ENCODE results near the gene PDZRN3. TPM values are rescaled to one million over a fixed set of nuclear protein-coding genes. Genes with fewer than 3 reads are reported as not detected.

Gene PDZRN3
- total RNA-seq, 1 donor from 2014 or later, result 130 TPM

DNA sequence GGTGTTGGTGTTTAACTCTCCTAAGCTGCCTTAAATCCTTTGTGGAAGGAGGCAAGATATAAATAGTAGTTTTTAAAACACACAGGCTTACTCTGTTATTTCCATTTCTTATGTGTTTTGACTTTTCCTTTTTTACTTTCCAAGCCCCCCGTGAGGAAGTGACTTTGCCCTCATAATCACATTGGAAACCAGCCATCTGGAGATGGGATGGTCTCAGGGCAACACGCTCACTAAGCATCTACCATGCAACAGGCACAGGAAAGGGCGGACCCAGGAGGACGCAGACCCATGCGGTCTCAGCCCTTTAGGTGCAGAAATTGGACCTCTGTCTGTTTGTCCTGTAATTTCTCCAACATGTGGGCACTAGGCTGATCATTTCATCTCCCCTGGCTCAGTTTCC is 115.7 kb downstream of the PDZRN3 start:
- intact Hi-C loops (cut with DNase I), result loop anchor here (2.0 to 10.0 kb wide), 3 partner anchors 114 to 338 kb away; no protein-coding TSS in a partner anchor
- no peak for ATAC-seq
- no peak for DNase-seq (ENCODE audit: missing footprints)

DNA sequence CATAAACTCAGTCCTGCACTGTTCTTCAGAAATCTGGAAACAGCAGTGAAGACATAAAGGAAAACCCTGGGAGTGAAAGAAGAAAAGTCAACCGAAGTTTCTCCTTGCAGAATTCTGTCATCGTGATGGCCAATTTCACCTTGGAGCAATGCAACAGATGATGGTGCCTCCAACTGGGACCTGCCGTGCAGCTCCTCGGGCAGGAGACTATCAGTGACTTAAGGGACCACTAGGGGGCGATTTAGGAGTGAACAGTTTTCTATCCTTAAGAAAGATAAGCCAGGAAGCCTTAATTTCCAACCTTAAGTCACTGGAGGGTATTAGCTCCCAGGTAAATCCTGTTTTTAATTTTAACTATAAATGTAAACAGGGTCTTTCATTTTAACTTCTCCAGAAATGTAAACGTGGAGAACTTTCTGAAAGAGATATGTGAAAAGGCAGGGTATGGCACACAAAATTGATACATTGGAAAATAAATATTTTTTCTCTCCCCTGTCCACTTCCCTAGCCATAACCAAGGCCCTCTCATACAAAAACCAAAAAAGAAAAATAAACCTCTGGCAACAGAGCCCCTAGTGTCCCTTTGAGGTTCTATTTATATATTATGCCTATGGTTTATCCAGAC is 116.3 kb downstream of the PDZRN3 start:
- intact Hi-C loops (cut with DNase I), result loop anchor here (2.0 to 10.0 kb wide), 3 partner anchors 114 to 339 kb away; no protein-coding TSS in a partner anchor
- DNase-seq (ENCODE audit: missing footprints) (no peak), ATAC-seq (peak; percentile 54)

DNA sequence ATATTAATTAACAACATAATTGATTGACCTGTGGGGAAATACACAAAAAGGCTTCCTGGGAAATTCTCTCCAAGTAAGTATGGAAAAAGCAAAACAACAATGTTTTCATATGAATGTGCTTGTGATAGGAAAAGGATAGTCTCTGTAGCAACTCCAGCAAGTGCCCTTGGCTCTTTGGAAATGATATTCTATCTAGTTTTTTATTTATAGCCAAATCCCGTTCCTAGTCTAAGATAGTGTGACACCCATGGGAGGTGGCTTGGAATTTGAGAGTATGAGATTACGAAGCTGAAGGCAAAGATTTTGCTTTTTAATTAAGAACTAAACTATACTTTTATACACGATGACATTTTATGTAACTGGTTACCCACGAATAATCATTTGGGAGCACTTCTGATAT is 119.9 kb downstream of the PDZRN3 start:
- intact Hi-C loops (cut with DNase I), result loop anchor here (5.0 to 10.0 kb wide), 3 partner anchors 48 to 342 kb away; no protein-coding TSS in a partner anchor
- DNase-seq (ENCODE audit: missing footprints) (no peak), ATAC-seq (no peak)

DNA sequence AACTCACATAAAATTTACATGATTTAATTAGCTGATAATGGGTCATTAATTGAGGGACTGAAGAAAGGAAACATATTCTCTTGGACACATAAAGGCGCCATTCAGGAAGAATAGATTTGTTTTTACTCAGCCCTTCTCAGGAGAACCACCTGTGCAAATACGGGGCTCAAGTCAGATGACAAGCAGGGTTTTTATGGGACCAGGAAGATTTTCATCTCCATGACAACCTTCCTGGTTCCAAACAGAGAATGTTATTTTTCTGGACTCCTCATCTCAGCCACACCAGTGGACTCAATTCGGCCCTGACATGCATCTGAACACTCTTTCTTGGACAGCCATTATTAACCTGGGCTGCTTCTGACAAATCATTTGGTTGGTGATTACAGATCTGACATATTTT is 120.5 kb downstream of the PDZRN3 start:
- no peak for ATAC-seq
- no peak for DNase-seq (ENCODE audit: missing footprints)
- intact Hi-C loops (cut with DNase I), result loop anchor here (5.0 to 10.0 kb wide), 2 partner anchors 47 to 261 kb away; no protein-coding TSS in a partner anchor

DNA sequence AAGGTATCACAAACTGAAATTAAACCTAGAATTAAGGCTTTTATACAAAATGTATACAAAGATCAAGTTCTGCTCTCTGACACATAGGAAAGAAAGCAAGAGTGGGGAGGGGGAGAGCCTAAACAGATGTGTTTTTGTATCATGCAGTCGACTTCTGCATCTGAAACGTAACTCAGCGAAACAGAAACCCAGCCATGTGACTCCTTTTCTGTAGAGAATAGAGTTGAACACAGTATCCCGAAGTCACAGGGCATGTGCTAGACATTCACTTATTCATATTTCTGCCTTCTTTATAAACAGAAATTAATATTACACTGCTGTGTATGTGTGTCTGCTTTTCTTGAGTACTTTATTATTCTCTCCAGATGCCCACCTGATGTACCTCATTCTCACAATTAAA is 121.0 kb downstream of the PDZRN3 start:
- intact Hi-C loops (cut with DNase I), result loop anchor here (2.0 to 10.0 kb wide), 3 partner anchors 46 to 403 kb away; no protein-coding TSS in a partner anchor
- DNase-seq (ENCODE audit: missing footprints) (no peak), ATAC-seq (no peak)

DNA sequence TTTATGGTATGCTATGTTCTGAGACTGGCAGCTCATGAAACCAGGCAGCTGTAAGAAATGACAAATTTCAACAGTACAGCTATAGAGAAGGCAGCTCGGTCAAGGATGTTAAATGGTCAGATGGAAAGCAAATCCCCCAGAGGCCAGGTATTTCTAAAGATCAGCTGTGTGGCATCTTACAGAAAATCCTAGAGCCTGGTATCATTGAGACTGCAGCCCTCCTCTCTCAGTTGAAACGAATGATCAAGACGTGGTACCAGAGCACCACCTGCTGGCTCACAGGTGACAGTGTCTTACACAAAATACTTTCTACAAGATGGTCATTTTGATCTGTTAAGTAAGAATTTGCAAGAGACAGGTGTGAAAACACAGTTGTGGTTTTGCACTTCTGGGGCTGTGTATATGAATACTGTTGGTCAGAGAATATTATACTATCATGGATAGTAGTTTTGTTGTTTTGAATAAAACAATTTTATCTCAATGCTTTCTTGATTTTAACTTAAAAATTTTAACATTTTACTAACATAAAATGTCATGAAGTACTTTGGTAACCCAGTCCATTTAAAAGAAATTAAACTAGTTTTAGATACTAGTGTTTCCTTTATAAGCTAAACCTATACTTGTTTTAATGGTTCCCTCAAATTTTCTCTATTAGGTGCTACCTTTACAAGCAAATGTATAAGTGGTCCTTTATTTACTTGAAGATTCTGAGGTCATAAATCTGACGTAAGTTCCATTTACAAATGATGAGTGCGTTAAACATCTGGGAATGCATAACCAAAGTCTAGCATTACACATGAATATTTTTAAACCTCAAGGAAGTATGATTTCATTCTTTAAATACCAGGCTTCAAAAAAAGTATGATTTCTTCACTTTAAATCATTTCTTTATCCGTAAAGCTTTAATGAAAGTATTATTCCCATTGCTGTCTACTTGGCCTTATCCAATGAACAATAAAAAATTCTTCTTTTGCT is 121.8 kb downstream of the PDZRN3 start:
- intact Hi-C loops (cut with DNase I), result loop anchor here (2.0 to 10.0 kb wide), 3 partner anchors 46 to 402 kb away; no protein-coding TSS in a partner anchor

DNA sequence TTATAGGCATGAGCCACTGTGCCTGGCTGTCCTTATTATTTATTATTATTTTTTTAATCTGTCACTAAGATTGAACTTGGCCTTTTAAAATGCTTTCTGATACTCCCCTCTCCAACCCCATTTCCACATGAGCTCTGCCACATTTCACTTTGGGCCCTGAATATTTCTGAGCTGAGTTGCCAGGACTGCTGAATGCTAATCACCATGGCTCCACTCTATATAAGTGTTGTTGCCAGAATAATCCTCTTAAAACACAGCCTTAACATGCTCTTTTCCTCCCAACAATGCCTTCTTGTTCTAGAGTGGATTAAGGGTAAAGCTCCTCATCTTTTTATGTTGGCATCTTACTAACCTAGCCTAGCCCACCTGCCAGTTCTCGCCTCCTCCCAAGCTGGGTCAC is 124.4 kb downstream of the PDZRN3 start:
- no peak for DNase-seq (ENCODE audit: missing footprints)
- intact Hi-C loops (cut with DNase I), result loop anchor here (5.0 to 10.0 kb wide), 2 partner anchors 43 to 264 kb away; no protein-coding TSS in a partner anchor
- ATAC-seq, result no peak

More for the DNA sequence above, 121.8 kb downstream of the PDZRN3 start:
- DNase-seq (ENCODE audit: missing footprints), result no peak
- peak; percentile 33 for ATAC-seq

DNA sequence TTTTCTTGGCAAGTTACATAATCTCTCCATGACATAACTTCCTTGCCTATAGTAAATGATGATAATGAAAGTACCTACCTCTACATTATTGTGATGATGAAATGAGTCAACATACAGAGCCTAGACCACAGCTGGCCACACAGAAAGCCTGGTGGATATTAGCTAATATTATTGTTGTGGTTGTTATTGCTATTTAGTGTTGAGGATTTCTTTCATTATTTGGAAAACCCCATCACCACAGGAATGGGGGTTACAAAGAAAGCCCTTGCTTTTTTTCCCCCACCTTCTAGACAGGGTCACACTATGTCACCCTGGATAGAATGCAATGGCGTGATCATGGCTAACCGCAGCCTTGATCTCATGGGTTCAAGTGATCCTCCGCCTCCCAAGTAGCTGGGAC is 125.0 kb downstream of the PDZRN3 start:
- no peak for DNase-seq (ENCODE audit: missing footprints)
- ATAC-seq, result no peak
- intact Hi-C loops (cut with DNase I), result loop anchor here (5.0 to 10.0 kb wide), 3 partner anchors 42 to 265 kb away; no protein-coding TSS in a partner anchor

DNA sequence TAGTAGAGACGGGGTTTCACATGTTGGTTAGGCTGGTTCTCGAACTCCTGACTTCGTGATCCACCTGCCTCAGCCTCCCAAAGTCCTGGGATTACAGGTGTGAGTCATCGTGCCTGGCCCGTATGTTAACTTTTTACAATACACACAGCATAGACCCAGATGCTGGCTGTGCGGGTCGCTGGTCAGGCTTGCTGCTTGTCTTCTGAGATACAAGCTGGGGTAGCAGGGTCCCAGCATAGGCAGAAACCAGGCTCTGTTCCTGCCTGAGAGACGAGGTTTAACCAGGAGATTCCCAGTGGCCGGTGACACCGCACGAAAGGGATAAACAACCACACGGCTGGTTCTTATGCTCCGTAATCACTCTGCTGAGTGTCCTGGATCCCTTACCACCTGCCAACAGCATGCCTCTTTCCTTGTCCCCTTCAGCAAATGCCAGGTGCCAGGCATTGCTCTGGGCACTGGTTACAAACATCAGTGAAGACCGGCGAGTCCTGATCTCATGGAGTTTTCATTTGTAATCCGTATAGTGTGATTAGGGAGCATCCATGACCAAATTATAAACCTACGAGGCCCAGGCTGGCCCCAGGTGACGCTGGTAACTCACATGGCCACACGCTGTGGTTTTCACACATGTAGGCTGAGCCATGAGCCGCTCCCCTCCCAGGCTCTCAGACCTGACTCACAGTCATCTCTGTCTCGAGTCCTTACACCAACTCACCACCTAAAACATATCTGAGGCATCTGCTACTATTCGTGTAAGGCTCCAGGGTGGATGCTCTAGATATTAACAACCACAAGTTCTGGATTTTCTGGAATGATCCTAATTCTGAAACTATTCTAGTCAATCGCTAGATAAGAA is 125.7 kb downstream of the PDZRN3 start:
- intact Hi-C loops (cut with DNase I), result loop anchor here (10.0 kb wide), 1 partner anchor 154 kb away; no protein-coding TSS in a partner anchor
- DNase-seq (ENCODE audit: missing footprints) (no peak), ATAC-seq (peak; percentile 88)

DNA sequence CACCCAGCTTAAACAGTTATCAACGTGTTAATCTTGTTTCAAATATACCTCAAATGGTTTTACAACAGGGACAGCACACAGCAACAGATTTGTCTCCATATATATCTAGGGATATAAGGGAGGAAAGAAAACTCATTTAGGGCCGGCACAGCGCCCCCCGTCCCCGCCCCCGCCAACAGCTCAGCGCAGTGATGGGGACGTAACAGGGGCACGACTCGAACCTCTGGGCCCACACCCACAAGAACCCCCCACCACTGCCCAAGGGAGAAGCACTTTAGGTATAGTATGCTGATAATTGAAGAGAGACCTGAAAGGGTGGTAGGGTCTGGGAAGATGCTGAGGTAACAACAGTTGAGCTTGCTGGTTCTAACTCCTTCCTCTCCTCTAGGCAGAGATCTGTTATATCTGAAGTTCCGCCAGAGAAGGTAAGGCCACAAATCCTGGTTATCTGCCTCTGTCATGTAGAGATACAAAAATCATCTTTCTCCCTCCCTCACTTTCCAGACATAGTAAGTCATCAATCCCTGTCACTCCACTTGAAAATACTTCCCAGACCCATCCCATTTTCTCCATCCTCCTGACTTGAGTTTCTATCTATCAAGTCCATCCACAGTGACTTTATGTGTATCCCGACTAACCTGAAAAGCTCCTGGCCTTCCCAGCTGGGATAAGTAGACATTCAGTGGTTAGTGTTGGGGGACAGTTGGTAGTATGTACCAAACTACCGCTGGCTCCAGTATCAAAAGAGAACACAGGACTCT is 126.9 kb downstream of the PDZRN3 start:
- DNase-seq (ENCODE audit: missing footprints), result no peak
- ATAC-seq, result no peak
- intact Hi-C loops (cut with DNase I), result loop anchor here (10.0 kb wide), 1 partner anchor 153 kb away; no protein-coding TSS in a partner anchor

DNA sequence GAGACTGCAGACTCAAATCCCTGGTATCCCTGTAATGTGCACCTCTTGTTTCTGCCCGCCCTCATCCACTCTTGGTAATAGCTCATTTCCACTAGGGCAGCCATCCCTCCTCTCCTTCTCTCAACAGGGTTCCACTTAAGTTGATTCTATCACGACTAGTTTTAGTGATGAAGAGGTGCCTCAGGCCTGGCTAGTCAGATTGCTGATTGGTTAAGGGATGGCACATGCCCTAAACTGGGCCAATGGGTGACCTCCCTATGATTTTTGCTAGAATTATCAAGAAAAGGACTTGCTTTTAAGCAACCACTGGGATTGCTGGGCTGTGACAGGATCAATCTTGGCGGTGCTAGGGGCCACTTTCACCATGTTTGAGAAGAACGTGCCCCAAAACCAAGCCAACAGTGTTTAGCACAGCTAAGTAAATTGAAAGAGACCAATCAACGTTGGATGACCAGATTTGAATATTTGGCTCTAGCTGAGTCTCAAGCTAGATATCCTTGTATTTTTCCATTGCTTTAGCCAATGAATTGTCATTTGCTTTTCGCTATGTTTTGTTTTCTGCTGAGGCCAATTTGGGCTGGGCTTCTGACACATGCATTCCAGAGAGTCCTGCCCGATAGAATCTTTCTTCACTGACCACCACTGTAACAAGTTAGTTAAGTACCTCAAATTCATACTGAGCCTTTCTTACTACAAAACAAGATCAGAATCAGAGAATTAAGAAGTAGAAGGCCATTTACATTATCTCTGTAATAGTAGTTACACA is 131.0 kb downstream of the PDZRN3 start:
- ATAC-seq (peak; percentile 23), DNase-seq (ENCODE audit: missing footprints) (no peak)
- intact Hi-C loops (cut with DNase I), result loop anchor here (5.0 to 10.0 kb wide), 2 partner anchors 41 to 149 kb away; no protein-coding TSS in a partner anchor

DNA sequence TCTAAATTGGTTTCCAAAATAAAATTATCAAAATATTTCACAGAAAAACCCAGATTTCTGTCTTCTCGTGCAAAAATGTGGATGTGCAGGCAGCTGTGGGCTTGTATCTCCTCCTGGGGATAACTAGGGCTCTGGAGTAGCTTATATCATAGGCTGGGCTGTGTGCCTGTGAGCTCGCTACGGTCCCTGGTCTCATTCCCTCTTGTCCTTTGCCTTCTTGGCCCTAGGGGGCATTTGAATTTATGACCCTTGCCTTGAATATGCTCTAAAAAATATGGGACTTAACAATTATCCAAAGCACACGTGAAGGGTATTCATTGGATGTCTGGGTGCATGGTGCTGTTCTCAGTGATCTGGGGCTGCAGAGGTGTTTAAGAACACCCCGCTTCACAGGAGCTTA is 132.6 kb downstream of the PDZRN3 start:
- ATAC-seq, result peak; percentile 46
- intact Hi-C loops (cut with DNase I), result loop anchor here (5.0 to 10.0 kb wide), 2 partner anchors 40 to 147 kb away; no protein-coding TSS in a partner anchor

DNA sequence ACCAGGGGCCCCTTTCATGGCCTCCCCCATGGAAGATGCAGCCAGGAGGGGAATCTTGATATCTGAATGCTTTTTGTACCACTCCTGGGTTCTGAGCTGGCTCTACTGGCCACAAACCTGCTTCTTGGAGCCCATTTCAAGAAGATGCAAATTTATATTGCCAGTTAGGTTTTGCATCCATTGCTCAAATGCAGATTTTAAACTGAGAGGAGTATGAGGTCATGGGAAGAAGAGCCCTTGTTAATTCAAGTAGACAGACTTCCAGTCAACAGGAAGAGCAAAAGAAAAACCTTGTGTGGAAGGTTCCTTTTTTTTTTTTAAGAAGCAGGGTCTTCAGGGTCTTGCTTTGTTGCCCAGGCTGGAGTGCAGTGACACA is 133.5 kb downstream of the PDZRN3 start:
- intact Hi-C loops (cut with DNase I), result loop anchor here (5.0 to 10.0 kb wide), 2 partner anchors 39 to 146 kb away; no protein-coding TSS in a partner anchor
- no peak for DNase-seq (ENCODE audit: missing footprints)
- ATAC-seq, result no peak

More for the DNA sequence above, 132.6 kb downstream of the PDZRN3 start:
- no peak for DNase-seq (ENCODE audit: missing footprints)

DNA sequence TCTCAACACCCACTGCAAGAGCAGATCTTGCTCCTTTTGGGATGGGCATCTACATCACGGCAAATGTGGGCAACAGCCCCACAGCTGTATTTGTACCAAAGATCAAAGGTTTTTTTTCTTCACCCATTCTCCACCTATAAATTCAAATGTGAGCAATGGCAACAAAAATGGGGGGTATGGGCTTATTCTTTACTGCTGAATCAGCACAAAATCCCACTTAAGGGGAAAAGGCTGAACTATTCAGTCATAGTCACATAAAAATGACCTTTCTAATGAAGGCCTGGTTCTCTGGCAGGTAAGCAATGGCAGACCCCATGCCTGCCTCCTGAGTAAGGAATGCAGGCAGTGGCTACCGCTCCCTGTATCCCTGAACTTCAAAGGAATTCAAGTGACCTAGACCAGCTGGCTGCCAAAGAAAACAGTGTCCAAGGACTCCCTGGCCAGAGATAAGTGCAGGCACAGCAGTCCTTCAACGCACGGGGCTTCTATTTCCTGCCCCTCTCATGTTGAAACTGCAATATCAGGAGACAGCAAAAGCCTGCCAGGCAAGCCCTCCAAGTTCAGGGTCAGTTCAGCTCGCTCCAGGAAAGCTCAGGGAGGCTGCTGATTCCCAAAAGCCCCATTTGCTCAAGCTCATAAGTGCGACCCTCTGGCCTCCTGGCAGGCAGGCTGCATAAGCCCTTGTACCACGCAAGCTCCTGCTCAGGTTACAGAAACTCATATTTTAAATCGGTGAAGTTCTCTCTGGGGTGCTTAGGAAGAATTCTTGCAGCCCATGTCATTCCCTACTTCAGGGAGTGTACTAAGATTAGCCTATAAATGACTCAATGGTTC is 134.1 kb downstream of the PDZRN3 start:
- ATAC-seq (peak; percentile 83), DNase-seq (ENCODE audit: missing footprints) (peak; percentile 65)
- intact Hi-C loops (cut with DNase I), result loop anchor here (5.0 to 10.0 kb wide), 2 partner anchors 38 to 146 kb away; no protein-coding TSS in a partner anchor

DNA sequence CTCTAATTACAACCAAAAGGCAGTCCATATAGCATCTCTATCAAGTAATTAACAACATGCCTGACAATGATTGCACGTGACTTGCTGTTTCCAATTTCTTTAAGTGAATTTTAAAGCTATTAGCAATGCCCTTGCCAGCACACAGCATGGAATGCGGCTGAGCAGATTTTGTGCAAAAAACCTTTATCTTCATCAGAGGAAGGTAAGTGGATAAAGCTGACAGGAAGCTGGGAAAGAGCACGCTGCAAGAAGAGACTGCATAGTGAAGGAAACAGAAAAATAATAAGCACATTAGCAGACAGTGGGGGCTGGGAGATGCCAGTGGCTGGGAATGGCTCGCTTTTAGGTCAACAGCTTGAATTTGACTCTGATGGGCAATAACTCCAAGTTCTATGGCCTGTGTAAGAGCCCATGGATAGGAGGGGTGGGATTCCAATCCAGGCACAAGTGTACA is 138.8 kb downstream of the PDZRN3 start:
- DNase-seq (ENCODE audit: missing footprints), result no peak
- ATAC-seq, result no peak
- intact Hi-C loops (cut with DNase I), result no loop called here

All from Right ventricle myocardium inferior (tissue), 1 donor.